Measurements from ENCODE around the gene BCL2L11. TPM values are rescaled to one million over a fixed set of nuclear protein-coding genes. Genes with fewer than 3 reads are reported as not detected.
"Not testable (repeated sequence)": the region's sequence is repeated elsewhere in the genome, so short reads cannot be mapped to it uniquely, and the experiment has no call there.

The BCL2L11 gene
- total RNA-seq, result 3.5 and 4.1 TPM in 2 replicates

- H3K4me3 ChIP-seq (ENCODE audit: low read depth, low read length), result peak within 1 kb of the TSS; percentile 84
- DNase-seq (ENCODE audit: low read depth), result no peak
- peak; percentile 39 for TF ChIP-seq CTCF (conservative IDR thresholded peaks at IDR 0.05; ENCODE audit: low read depth, low read length)
Measured at GRCh38 chr2:111120253-111121027, at the start of gene BCL2L11. BCL2L11 (plus strand) TSS chr2:111120914; CDS start chr2:111123746, 2,832 bp downstream.

GRCh38 chr2:111071600-111072171 lies 49.0 kb upstream of the BCL2L11 start:
- peak overlapping the region; percentile 8 for H3K4me3 ChIP-seq (ENCODE audit: low read depth, low read length)
- TF ChIP-seq CTCF (conservative IDR thresholded peaks at IDR 0.05; ENCODE audit: low read depth, low read length), result no peak
- DNase-seq (ENCODE audit: low read depth), result peak; percentile 98

GRCh38 chr2:111072220-111072871 lies 48.4 kb upstream of the BCL2L11 start:
- DNase-seq (ENCODE audit: low read depth), result peak; percentile 89
- TF ChIP-seq CTCF (conservative IDR thresholded peaks at IDR 0.05; ENCODE audit: low read depth, low read length), result no peak
- peak overlapping the region; percentile 8 for H3K4me3 ChIP-seq (ENCODE audit: low read depth, low read length)

- not testable (repeated sequence) for DNase-seq (ENCODE audit: low read depth); H3K4me3 ChIP-seq (ENCODE audit: low read depth, low read length)
Measured at GRCh38 chr2:111082659-111083058, 38.1 kb upstream of the BCL2L11 start.

GRCh38 chr2:111091811-111092211 lies 28.9 kb upstream of the BCL2L11 start:
- H3K4me3 ChIP-seq (ENCODE audit: low read depth, low read length), result no peak overlapping the region
- no peak for DNase-seq (ENCODE audit: low read depth)
- TF ChIP-seq CTCF (conservative IDR thresholded peaks at IDR 0.05; ENCODE audit: low read depth, low read length), result no peak

GRCh38 chr2:111094691-111095090 lies 26.0 kb upstream of the BCL2L11 start:
- DNase-seq (ENCODE audit: low read depth), result no peak
- H3K4me3 ChIP-seq (ENCODE audit: low read depth, low read length), result no peak overlapping the region
- no peak for TF ChIP-seq CTCF (conservative IDR thresholded peaks at IDR 0.05; ENCODE audit: low read depth, low read length)

GRCh38 chr2:111095434-111095833 lies 25.3 kb upstream of the BCL2L11 start:
- no peak for DNase-seq (ENCODE audit: low read depth)
- TF ChIP-seq CTCF (conservative IDR thresholded peaks at IDR 0.05; ENCODE audit: low read depth, low read length), result no peak
- no peak overlapping the region for H3K4me3 ChIP-seq (ENCODE audit: low read depth, low read length)

Measured in epithelial cell of proximal tubule (primary cell).